HepG2 (cell line): ENCODE measurements around the gene CEP250. TPM values are rescaled to one million over a fixed set of nuclear protein-coding genes. Genes with fewer than 3 reads are reported as not detected.

ENCODE experiments used
- ATAC-seq: fragments of 200-7000 bp; cut with Tn5 transposase; 3 replicates; pipeline ENCODE4 v1.9.1; 2020; ENCODE audit warnings: mild to moderate bottlenecking, moderate library complexity
- BruUV-seq: library from RNA; stranded (reverse); fragments of 400-500 nt; replicated peaks from 2 replicates; lab custom pipeline; 2021; lab: Mats Ljungman, UMichigan
- CTCF ChIA-PET: fragments of 300-600 bp; formaldehyde crosslinking; extraction: SDS; loops from one replicate; lab custom pipeline; 2021; ENCODE audit warnings: low total read pairs, inconsistent platforms, low intra/inter-chr PET ratio; lab: Yijun Ruan, JAX
- POLR2A ChIA-PET: fragments of 350-600 bp; sonication (Branson Sonifier 250); formaldehyde crosslinking; loops from one replicate; lab custom pipeline; 2020; ENCODE audit warnings: antibody characterized with exemption, inconsistent platforms; lab: Yijun Ruan, JAX
- DNase-seq: peaks from one replicate; pipeline ENCODE4 v3.0.0-alpha.2; 2015; ENCODE audit warnings: low spot score
- FAIRE-seq: peaks from 3 replicates; lab custom pipeline; 2011; peaks lifted over from hg19 to GRCh38; lab: Jason Lieb, UNC
- H2AFZ ChIP-seq: one replicate; pipeline ENCODE4 v1.6.1; 2011; ENCODE audit warnings: low read length, inconsistent platforms
- H3K27ac ChIP-seq: fragments of 300-600 bp; 3 replicates; pipeline ENCODE4 v1.8.0; 2011; ENCODE audit warnings: mixed run types, mild to moderate bottlenecking, mixed read lengths, low read length, inconsistent platforms; ENCODE audit not compliant: insufficient read depth; ENCODE audit errors: extremely low read length
- H3K27me3 ChIP-seq, 2 experiments: fragments of 200-600 bp in 1 of 2; 2 replicates in 1 of 2; 3 replicates in 1 of 2; pipeline versions ENCODE4 v1.6.0 to v1.8.0; 2011; ENCODE audit warnings: low read length in 2 of 2, mild to moderate bottlenecking in 2 of 2, moderate library complexity in 2 of 2, inconsistent platforms in 1 of 2; ENCODE audit not compliant: insufficient read depth in 2 of 2, control insufficient read depth in 1 of 2
- H3K36me3 ChIP-seq, 2 experiments: fragments of 200-600 bp in 1 of 2; replicated peaks in 1 of 2; 2 replicates in 1 of 2; 3 replicates in 1 of 2; pipeline versions ENCODE4 v1.5.1 to v1.8.0; 2011; ENCODE audit warnings: low read length in 2 of 2, inconsistent platforms in 1 of 2; ENCODE audit not compliant: insufficient read depth in 2 of 2, control insufficient read depth in 1 of 2
- H3K4me1 ChIP-seq: 2 replicates; pipeline ENCODE4 v1.5.1; 2012; ENCODE audit warnings: low read length, inconsistent platforms; ENCODE audit not compliant: insufficient read depth
- H3K4me2 ChIP-seq: 2 replicates; pipeline ENCODE4 v1.6.0; 2011; ENCODE audit warnings: low read depth, low read length, inconsistent platforms
- H3K4me3 ChIP-seq, 3 experiments: fragments of 200-600 bp in 1 of 3; sonication (generic), shearing (Covaris generic) in 1 of 3; replicated peaks in 1 of 3; 2 replicates each; pipeline ENCODE4 v1.5.1; 2011 to 2016; ENCODE audit warnings: low read length in 3 of 3, inconsistent platforms in 2 of 3, low read depth in 2 of 3, mild to moderate bottlenecking in 2 of 3, control low read depth in 1 of 3, mixed read lengths in 1 of 3; ENCODE audit not compliant: insufficient read depth in 1 of 3
- H3K79me2 ChIP-seq: one replicate; pipeline ENCODE4 v1.6.1; 2011; ENCODE audit warnings: low read length, inconsistent platforms; ENCODE audit not compliant: insufficient read depth
- H3K9ac ChIP-seq: 2 replicates; pipeline ENCODE4 v1.6.0; 2011; ENCODE audit warnings: mild to moderate bottlenecking, low read depth, low read length, inconsistent platforms; ENCODE audit not compliant: insufficient read depth
- H3K9me3 ChIP-seq: 2 replicates; pipeline ENCODE4 v1.5.1; 2012; ENCODE audit warnings: mild to moderate bottlenecking, low read length
- H4K20me1 ChIP-seq: 2 replicates; pipeline ENCODE4 v1.6.0; 2011; ENCODE audit warnings: inconsistent platforms, mild to moderate bottlenecking, low read length, moderate library complexity; ENCODE audit not compliant: insufficient read depth
- NR2F6 ChIP-seq, 2 experiments: IDR thresholded peaks; 2 replicates each; pipeline ENCODE4 v1.6.1; 2016; ENCODE audit warnings: antibody characterized with exemption in 1 of 2, mild to moderate bottlenecking in 1 of 2
- RBFOX2 ChIP-seq: fragments of 200-400 bp; formaldehyde crosslinking; IDR thresholded peaks from 2 replicates; pipeline ENCODE4 v1.6.1; 2017; ENCODE audit warnings: low read depth, mild to moderate bottlenecking, low read length
- SALL2 ChIP-seq: sonication (generic); formaldehyde crosslinking; IDR thresholded peaks from 2 replicates; pipeline ENCODE4 v1.8.1; 2023; ENCODE audit warnings: mild to moderate bottlenecking, missing genetic modification reagents, inconsistent platforms
- ZMYM2 ChIP-seq: sonication (generic); formaldehyde crosslinking; IDR thresholded peaks from 2 replicates; pipeline ENCODE4 v1.8.0; 2022; ENCODE audit warnings: mild to moderate bottlenecking, missing genetic modification reagents
- ZMYM4 ChIP-seq: sonication (generic); formaldehyde crosslinking; IDR thresholded peaks from 2 replicates; pipeline ENCODE4 v1.8.1; 2023; ENCODE audit warnings: mild to moderate bottlenecking, missing genetic modification reagents
- ZNF549 ChIP-seq: sonication (generic); formaldehyde crosslinking; IDR thresholded peaks from 2 replicates; pipeline ENCODE4 v1.5.0; 2020; ENCODE audit warnings: missing genetic modification reagents
- ZSCAN25 ChIP-seq: sonication (generic); formaldehyde crosslinking; IDR thresholded peaks from 2 replicates; pipeline ENCODE4 v1.8.0; 2022; ENCODE audit warnings: mild to moderate bottlenecking, missing genetic modification reagents
- WGBS: methylation state at CpG from one replicate; pipeline ENCODE4 v1.1.6; 2017; ENCODE audit warnings: low lambda C conversion rate; 5-methylcytosine and 5-hydroxymethylcytosine counted together
- in situ Hi-C: cut with HindIII; loops from 2 replicates; pipeline ENCODE4 v1.10.0; 2017; ENCODE audit warnings: low pct_unique_long_range_greater_than_20kb; ENCODE audit not compliant: extremely low pct_ligation_motif_present
- intact Hi-C: fragments of 100-400 bp; cut with micrococcal nuclease; formaldehyde crosslinking; loops from one replicate; pipeline ENCODE4 v1.10.0; 2022; ENCODE audit not compliant: unreplicated experiment
- polyA plus RNA-seq, 8 experiments: library from polyadenylated mRNA; depleted of rRNA in 3 of 8; stranded (reverse) in 7 of 8; unstranded in 1 of 8; fragments of >200 nt; fragmentation: Illumina TruSeq in 4 of 8; extraction: Trizol in 4 of 8; gene quantifications; 2 replicates each; pipeline versions ENCODE4 v1.2.1 to v1.2.3, GENCODE V29; 2011 to 2016; ENCODE audit warnings: low read depth in 4 of 8, missing spikeins in 1 of 8, mixed read lengths in 1 of 8; ENCODE audit not compliant: insufficient read depth in 1 of 8
- total RNA-seq, 5 experiments: library from RNA; depleted of rRNA; stranded (reverse); fragments of >200 nt; fragmentation: Illumina TruSeq; extraction: Trizol; gene quantifications; 2 replicates each; pipeline ENCODE4 v1.2.3, GENCODE V29; 2016; ENCODE audit warnings: low read depth in 1 of 5
- TF ChIP-seq, protein P1 (sequence below): sonication (generic); formaldehyde crosslinking; IDR thresholded peaks from 2 replicates; pipeline ENCODE4 v1.4.0; 2020; ENCODE audit warnings: mild to moderate bottlenecking, missing genetic modification reagents, borderline replicate concordance
- TF ChIP-seq, protein P2 (sequence below): sonication (generic); formaldehyde crosslinking; IDR thresholded peaks from 2 replicates; pipeline ENCODE4 v1.8.0; 2022; ENCODE audit warnings: missing genetic modification reagents, mild to moderate bottlenecking, moderate library complexity, borderline replicate concordance
- TF ChIP-seq, protein P3 (sequence below): sonication (generic); formaldehyde crosslinking; IDR thresholded peaks from 2 replicates; pipeline ENCODE4 v1.9.0; 2021; ENCODE audit warnings: missing genetic modification reagents, mild to moderate bottlenecking, borderline replicate concordance

Gene CEP250
- total and polyA plus RNA-seq, 2 of the 13 experiments (the other 11 are each of a cell fraction or from before 2014, with no cell fraction given) = 28.8 to 55.3 TPM

DNA sequence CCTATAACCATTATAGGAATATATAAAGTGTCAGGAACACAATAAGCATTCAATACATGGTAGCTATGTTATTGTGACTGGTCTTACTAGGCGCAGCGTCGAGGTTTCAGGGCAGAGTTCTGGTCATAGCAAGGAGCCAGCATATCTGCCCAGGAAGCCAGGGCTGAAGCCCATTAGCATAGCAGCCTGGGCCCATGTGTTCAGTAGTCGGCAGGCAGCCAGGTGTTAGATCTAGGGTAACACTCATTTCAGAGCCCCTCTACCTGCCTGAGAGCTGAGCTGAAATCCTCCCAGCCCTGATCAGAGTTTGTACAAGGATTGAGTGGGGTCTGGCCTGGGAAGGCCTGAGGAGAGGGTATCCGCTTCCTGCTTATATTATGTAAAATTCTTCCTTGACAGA is 41.9 kb downstream of the CEP250 start:
- no peaks in the 10 kb centered on the region for H3K4me1 ChIP-seq
- H3K79me2 ChIP-seq = no peaks in the 10 kb centered on the region
- H3K4me2 ChIP-seq = no peak overlapping the region
- no TSS peak for BruUV-seq
- no peak overlapping the region for H3K4me3 ChIP-seq
- FAIRE-seq (no peak), DNase-seq (no peak), ATAC-seq (no peak)
- H3K9me3 ChIP-seq = no peaks in the 10 kb centered on the region
- ChIA-PET CTCF (no interaction called here), POLR2A (no interaction called here)
- no peaks in the 10 kb centered on the region for H4K20me1 ChIP-seq
- TF ChIP-seq, protein P1, sequence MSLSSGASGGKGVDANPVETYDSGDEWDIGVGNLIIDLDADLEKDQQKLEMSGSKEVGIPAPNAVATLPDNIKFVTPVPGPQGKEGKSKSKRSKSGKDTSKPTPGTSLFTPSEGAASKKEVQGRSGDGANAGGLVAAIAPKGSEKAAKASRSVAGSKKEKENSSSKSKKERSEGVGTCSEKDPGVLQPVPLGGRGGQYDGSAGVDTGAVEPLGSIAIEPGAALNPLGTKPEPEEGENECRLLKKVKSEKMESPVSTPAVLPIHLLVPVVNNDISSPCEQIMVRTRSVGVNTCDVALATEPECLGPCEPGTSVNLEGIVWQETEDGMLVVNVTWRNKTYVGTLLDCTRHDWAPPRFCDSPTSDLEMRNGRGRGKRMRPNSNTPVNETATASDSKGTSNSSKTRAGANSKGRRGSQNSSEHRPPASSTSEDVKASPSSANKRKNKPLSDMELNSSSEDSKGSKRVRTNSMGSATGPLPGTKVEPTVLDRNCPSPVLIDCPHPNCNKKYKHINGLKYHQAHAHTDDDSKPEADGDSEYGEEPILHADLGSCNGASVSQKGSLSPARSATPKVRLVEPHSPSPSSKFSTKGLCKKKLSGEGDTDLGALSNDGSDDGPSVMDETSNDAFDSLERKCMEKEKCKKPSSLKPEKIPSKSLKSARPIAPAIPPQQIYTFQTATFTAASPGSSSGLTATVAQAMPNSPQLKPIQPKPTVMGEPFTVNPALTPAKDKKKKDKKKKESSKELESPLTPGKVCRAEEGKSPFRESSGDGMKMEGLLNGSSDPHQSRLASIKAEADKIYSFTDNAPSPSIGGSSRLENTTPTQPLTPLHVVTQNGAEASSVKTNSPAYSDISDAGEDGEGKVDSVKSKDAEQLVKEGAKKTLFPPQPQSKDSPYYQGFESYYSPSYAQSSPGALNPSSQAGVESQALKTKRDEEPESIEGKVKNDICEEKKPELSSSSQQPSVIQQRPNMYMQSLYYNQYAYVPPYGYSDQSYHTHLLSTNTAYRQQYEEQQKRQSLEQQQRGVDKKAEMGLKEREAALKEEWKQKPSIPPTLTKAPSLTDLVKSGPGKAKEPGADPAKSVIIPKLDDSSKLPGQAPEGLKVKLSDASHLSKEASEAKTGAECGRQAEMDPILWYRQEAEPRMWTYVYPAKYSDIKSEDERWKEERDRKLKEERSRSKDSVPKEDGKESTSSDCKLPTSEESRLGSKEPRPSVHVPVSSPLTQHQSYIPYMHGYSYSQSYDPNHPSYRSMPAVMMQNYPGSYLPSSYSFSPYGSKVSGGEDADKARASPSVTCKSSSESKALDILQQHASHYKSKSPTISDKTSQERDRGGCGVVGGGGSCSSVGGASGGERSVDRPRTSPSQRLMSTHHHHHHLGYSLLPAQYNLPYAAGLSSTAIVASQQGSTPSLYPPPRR (CRISPR knock-in tag) = no peak
- TF ChIP-seq RBFOX2 (no peak), NR2F6 (IDR thresholded peaks at IDR 0.05) (no peak), NR2F6 (CRISPR knock-in tag; IDR thresholded peaks at IDR 0.05) (no peak), ZNF549 (CRISPR knock-in tag) (no peak), ZSCAN25 (CRISPR knock-in tag) (no peak), ZMYM4 (CRISPR knock-in tag) (no peak), ZMYM2 (CRISPR knock-in tag) (no peak), SALL2 (CRISPR knock-in tag) (no peak)
- TF ChIP-seq, protein P2, sequence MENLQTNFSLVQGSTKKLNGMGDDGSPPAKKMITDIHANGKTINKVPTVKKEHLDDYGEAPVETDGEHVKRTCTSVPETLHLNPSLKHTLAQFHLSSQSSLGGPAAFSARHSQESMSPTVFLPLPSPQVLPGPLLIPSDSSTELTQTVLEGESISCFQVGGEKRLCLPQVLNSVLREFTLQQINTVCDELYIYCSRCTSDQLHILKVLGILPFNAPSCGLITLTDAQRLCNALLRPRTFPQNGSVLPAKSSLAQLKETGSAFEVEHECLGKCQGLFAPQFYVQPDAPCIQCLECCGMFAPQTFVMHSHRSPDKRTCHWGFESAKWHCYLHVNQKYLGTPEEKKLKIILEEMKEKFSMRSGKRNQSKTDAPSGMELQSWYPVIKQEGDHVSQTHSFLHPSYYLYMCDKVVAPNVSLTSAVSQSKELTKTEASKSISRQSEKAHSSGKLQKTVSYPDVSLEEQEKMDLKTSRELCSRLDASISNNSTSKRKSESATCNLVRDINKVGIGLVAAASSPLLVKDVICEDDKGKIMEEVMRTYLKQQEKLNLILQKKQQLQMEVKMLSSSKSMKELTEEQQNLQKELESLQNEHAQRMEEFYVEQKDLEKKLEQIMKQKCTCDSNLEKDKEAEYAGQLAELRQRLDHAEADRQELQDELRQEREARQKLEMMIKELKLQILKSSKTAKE (CRISPR knock-in tag) = no peak
- TF ChIP-seq, protein P3, sequence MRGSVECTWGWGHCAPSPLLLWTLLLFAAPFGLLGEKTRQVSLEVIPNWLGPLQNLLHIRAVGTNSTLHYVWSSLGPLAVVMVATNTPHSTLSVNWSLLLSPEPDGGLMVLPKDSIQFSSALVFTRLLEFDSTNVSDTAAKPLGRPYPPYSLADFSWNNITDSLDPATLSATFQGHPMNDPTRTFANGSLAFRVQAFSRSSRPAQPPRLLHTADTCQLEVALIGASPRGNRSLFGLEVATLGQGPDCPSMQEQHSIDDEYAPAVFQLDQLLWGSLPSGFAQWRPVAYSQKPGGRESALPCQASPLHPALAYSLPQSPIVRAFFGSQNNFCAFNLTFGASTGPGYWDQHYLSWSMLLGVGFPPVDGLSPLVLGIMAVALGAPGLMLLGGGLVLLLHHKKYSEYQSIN (CRISPR knock-in tag) = no peak
- H3K27ac ChIP-seq = no peak overlapping the region
- no peak overlapping the region for H3K9ac ChIP-seq
- in situ Hi-C loops (no loop called here), intact Hi-C loops (no loop called here)
- whole genome bisulfite sequencing = 91% methylated on average over 5 of the region's 5 CpGs
- no peaks in the 10 kb centered on the region for H3K27me3 ChIP-seq
- H3K36me3 ChIP-seq = peaks cover 74 to 97% of the 10 kb centered on the region in 2 experiments
- H2AFZ ChIP-seq = no peak overlapping the region
